Activated naive CD4-positive, alpha-beta T cell treated with anti-CD3 and anti-CD28 coated beads for 36 hours (primary cell): ENCODE data around the gene PCDHA7. TPM values are rescaled to one million over a fixed set of nuclear protein-coding genes. Genes with fewer than 3 reads are reported as not detected.
"Not testable (repeated sequence)": the region's sequence is repeated elsewhere in the genome, so short reads cannot be mapped to it uniquely, and the experiment has no call there.

Source experiments
- CTCF ChIA-PET: fragments of 350-600 bp; sonication (Branson Sonifier 250); formaldehyde crosslinking; loops from one replicate; lab custom pipeline; 2021; ENCODE audit warnings: antibody characterized with exemption; lab: Charles Lee
- DNase-seq: peaks from one replicate; pipeline ENCODE4 v3.0.0-alpha.2; 2020
- H3K27ac Mint-ChIP-seq: one replicate; pipeline ENCODE4 v1.8.0; 2021; ENCODE audit warnings: mild to moderate bottlenecking, mixed read lengths
- H3K27me3 Mint-ChIP-seq: one replicate; pipeline ENCODE4 v1.8.0; 2021; ENCODE audit warnings: low read depth, mixed read lengths
- H3K36me3 Mint-ChIP-seq: one replicate; pipeline ENCODE4 v1.8.0; 2021; ENCODE audit warnings: low read depth, mixed read lengths
- H3K4me1 Mint-ChIP-seq: one replicate; pipeline ENCODE4 v1.8.0; 2021; ENCODE audit warnings: low read depth, mixed read lengths
- H3K4me3 Mint-ChIP-seq: one replicate; pipeline ENCODE4 v1.8.0; 2021; ENCODE audit warnings: mild to moderate bottlenecking, moderate library complexity, mixed read lengths
- H3K9me3 Mint-ChIP-seq: one replicate; pipeline ENCODE4 v1.8.0; 2021; ENCODE audit warnings: mixed read lengths
- intact Hi-C: fragments of 100-400 bp; cut with micrococcal nuclease; formaldehyde crosslinking; loops from one replicate; pipeline ENCODE4 v1.15.1; 2023
- total RNA-seq, 2 experiments: library from RNA; stranded (reverse); gene quantifications; one replicate each; pipeline ENCODE4 v1.2.3, GENCODE V29; 2021

The PCDHA7 gene
- total RNA-seq, 2 experiments from 2014 or later, result not detected

GRCh38 chr5:140828362-140828737 lies 5.7 kb upstream of the PCDHA7 start:
- Mint-ChIP-seq H3K4me3 (no peak overlapping the region), H3K27ac (no peak overlapping the region), H3K27me3 (peaks cover 49% of the 10 kb centered on the region), H3K4me1 (no peaks in the 10 kb centered on the region), H3K9me3 (peaks cover 19% of the 10 kb centered on the region), H3K36me3 (peaks cover 10% of the 10 kb centered on the region)
- CTCF ChIA-PET, result interaction anchor here (0.7 kb wide), 1 partner anchor 72 kb away, joined by 3 read pairs; no protein-coding TSS in a partner anchor
- intact Hi-C loops, result no loop called here
- DNase-seq, result no peak

GRCh38 chr5:140829511-140830501 lies 4.3 kb upstream of the PCDHA7 start:
- H3K4me3 Mint-ChIP-seq, H3K27ac Mint-ChIP-seq, DNase-seq, H3K4me1 Mint-ChIP-seq, intact Hi-C loops: not testable (repeated sequence)
- Mint-ChIP-seq H3K9me3 (peaks cover 25% of the 10 kb centered on the region), H3K36me3 (peaks cover 15% of the 10 kb centered on the region), H3K27me3 (peaks cover 56% of the 10 kb centered on the region)
- CTCF ChIA-PET, result interaction anchor here (0.5 to 1.5 kb wide), 2 partner anchors 13 to 30 kb away, joined by 3 read pairs; no protein-coding TSS in a partner anchor

GRCh38 chr5:140834439-140835008 lies 455 bp downstream of the PCDHA7 start:
- intact Hi-C loops, H3K27ac Mint-ChIP-seq, H3K4me1 Mint-ChIP-seq, H3K36me3 Mint-ChIP-seq, H3K4me3 Mint-ChIP-seq, DNase-seq: not testable (repeated sequence)
- H3K9me3 Mint-ChIP-seq, result peaks cover 14% of the 10 kb centered on the region
- H3K27me3 Mint-ChIP-seq, result peaks cover 39% of the 10 kb centered on the region
- CTCF ChIA-PET, result interaction anchor here (0.7 to 1.0 kb wide), 2 partner anchors 8 to 25 kb away, joined by 3 read pairs; no protein-coding TSS in a partner anchor

- H3K27ac Mint-ChIP-seq, result no peak overlapping the region
- peaks cover 20% of the 10 kb centered on the region for H3K9me3 Mint-ChIP-seq
- peaks cover 9% of the 10 kb centered on the region for H3K36me3 Mint-ChIP-seq
- DNase-seq, result no peak
- CTCF ChIA-PET, result no interaction called here
- no peak overlapping the region for H3K4me3 Mint-ChIP-seq
- no peaks in the 10 kb centered on the region for H3K4me1 Mint-ChIP-seq
- peaks cover 45% of the 10 kb centered on the region for H3K27me3 Mint-ChIP-seq
- intact Hi-C loops, result no loop called here
These were observed 1.8 kb downstream of the PCDHA7 start for GRCh38 chr5:140835622-140836510.

- CTCF ChIA-PET, result interaction anchor here (0.6 to 1.0 kb wide), 3 partner anchors 48 to 1064 kb away, joined by 3 to 4 read pairs (median 3); no protein-coding TSS in a partner anchor
- no peak for DNase-seq
- Mint-ChIP-seq H3K4me1 (no peaks in the 10 kb centered on the region), H3K4me3 (no peak within 1 kb of the TSS), H3K36me3 (peaks cover 2% of the 10 kb centered on the region), H3K9me3 (peaks cover 17% of the 10 kb centered on the region), H3K27ac (no peak within 1 kb of the TSS), H3K27me3 (peaks cover 25% of the 10 kb centered on the region)
- intact Hi-C loops, result no loop called here
These were observed 7.2 kb downstream of the PCDHA7 start, which contains the start of gene PCDHA8 for GRCh38 chr5:140840978-140841962. Gene PCDHA8 (plus strand): TSS chr5:140841187. CDS start chr5:140841322, 135 bp downstream.

- Mint-ChIP-seq H3K27ac (no peak overlapping the region), H3K27me3 (peaks cover 36% of the 10 kb centered on the region), H3K4me1 (no peaks in the 10 kb centered on the region), H3K4me3 (no peak overlapping the region), H3K9me3 (peaks cover 22% of the 10 kb centered on the region), H3K36me3 (peaks cover 2% of the 10 kb centered on the region)
- no peak for DNase-seq
- CTCF ChIA-PET, result interaction anchor here (0.9 kb wide), 1 partner anchor 9 kb away, joined by 3 read pairs; the partner anchor contains the start of gene PCDHA7
- intact Hi-C loops, result no loop called here
These were observed 9.0 kb downstream of the PCDHA7 start for GRCh38 chr5:140842798-140843733.

GRCh38 chr5:140848139-140849102 lies 14.4 kb downstream of the PCDHA7 start, which contains the start of gene PCDHA9:
Gene PCDHA9 (plus strand): TSS chr5:140848382. CDS start chr5:140848496, 114 bp downstream.
- CTCF ChIA-PET, DNase-seq, H3K9me3 Mint-ChIP-seq: not testable (repeated sequence)

GRCh38 chr5:140849831-140850634 lies 16.0 kb downstream of the PCDHA7 start:
- H3K36me3 Mint-ChIP-seq, H3K27ac Mint-ChIP-seq, H3K4me3 Mint-ChIP-seq, H3K4me1 Mint-ChIP-seq, H3K9me3 Mint-ChIP-seq, CTCF ChIA-PET, DNase-seq, intact Hi-C loops: not testable (repeated sequence)
- peaks cover 34% of the 10 kb centered on the region for H3K27me3 Mint-ChIP-seq

More at GRCh38 chr5:140848139-140849102, 14.4 kb downstream of the PCDHA7 start, which contains the start of gene PCDHA9:
- H3K27ac Mint-ChIP-seq, H3K4me1 Mint-ChIP-seq, H3K36me3 Mint-ChIP-seq, H3K4me3 Mint-ChIP-seq, intact Hi-C loops: not testable (repeated sequence)
- H3K27me3 Mint-ChIP-seq, result peaks cover 32% of the 10 kb centered on the region
